ENCODE data around the gene AMZ1.
"Not testable (repeated sequence)": the region's sequence is repeated elsewhere in the genome, so short reads cannot be mapped to it uniquely, and the experiment has no call there.

Gene AMZ1

GRCh38 chr7:2734084-2734686, 46.2 kb downstream of the AMZ1 start:
- H3K4me3 ChIP-seq (ENCODE audit: low read depth, low read length) = no peak overlapping the region
- no peak for TF ChIP-seq CTCF (IDR thresholded peaks at IDR 0.05; ENCODE audit: borderline replicate concordance, insufficient read depth, low read depth, low read length)

GRCh38 chr7:2734751-2735571, 47.0 kb downstream of the AMZ1 start:
- TF ChIP-seq CTCF (IDR thresholded peaks at IDR 0.05; ENCODE audit: borderline replicate concordance, insufficient read depth, low read depth, low read length) = no peak
- no peak overlapping the region for H3K4me3 ChIP-seq (ENCODE audit: low read depth, low read length)

- TF ChIP-seq CTCF (IDR thresholded peaks at IDR 0.05; ENCODE audit: borderline replicate concordance, insufficient read depth, low read depth, low read length) = no peak
Observed at GRCh38 chr7:2735744-2736143, 47.7 kb downstream of the AMZ1 start.

GRCh38 chr7:2736411-2736914, 48.5 kb downstream of the AMZ1 start:
- H3K4me3 ChIP-seq (ENCODE audit: low read depth, low read length) = no peak overlapping the region
- TF ChIP-seq CTCF (IDR thresholded peaks at IDR 0.05; ENCODE audit: borderline replicate concordance, insufficient read depth, low read depth, low read length) = no peak

More at GRCh38 chr7:2735744-2736143, 47.7 kb downstream of the AMZ1 start:
- no peak overlapping the region for H3K4me3 ChIP-seq (ENCODE audit: low read depth, low read length)

- not testable (repeated sequence) for H3K4me3 ChIP-seq (ENCODE audit: low read depth, low read length)
Observed at GRCh38 chr7:2737005-2737743, 49.2 kb downstream of the AMZ1 start.

GRCh38 chr7:2737771-2738540, 50.0 kb downstream of the AMZ1 start:
- TF ChIP-seq CTCF (IDR thresholded peaks at IDR 0.05; ENCODE audit: borderline replicate concordance, insufficient read depth, low read depth, low read length) = no peak
- H3K4me3 ChIP-seq (ENCODE audit: low read depth, low read length) = no peak overlapping the region

Data from GM12875 (cell line).